DOHH2 (cell line): ENCODE results near the gene GPC5.

Experiments
- H3F3A ChIP-seq: fragments of 200-600 bp; sonication (generic), shearing (Covaris generic); 2 replicates; pipeline ENCODE4 v1.6.0; 2016; ENCODE audit warnings: antibody characterized with exemption, mild to moderate bottlenecking; ENCODE audit not compliant: control insufficient read depth, insufficient read depth
- H3K27ac ChIP-seq: fragments of 200-600 bp; sonication (generic); 2 replicates; pipeline ENCODE4 v1.5.1; 2014; ENCODE audit warnings: low read depth, mild to moderate bottlenecking, low read length, moderate library complexity
- H3K27me3 ChIP-seq: fragments of 200-600 bp; sonication (generic); 2 replicates; pipeline ENCODE4 v1.6.1; 2014; ENCODE audit warnings: mild to moderate bottlenecking, low read length, mixed read lengths; ENCODE audit not compliant: control insufficient read depth
- H3K36me3 ChIP-seq: fragments of 200-600 bp; sonication (generic); 2 replicates; pipeline ENCODE4 v1.6.1; 2014; ENCODE audit warnings: mild to moderate bottlenecking, low read length, moderate library complexity, mixed read lengths; ENCODE audit not compliant: control insufficient read depth
- H3K4me1 ChIP-seq: fragments of 200-600 bp; sonication (generic); 2 replicates; pipeline ENCODE4 v1.6.1; 2014; ENCODE audit warnings: mild to moderate bottlenecking, low read length, mixed read lengths; ENCODE audit not compliant: control insufficient read depth
- H3K4me2 ChIP-seq: fragments of 200-600 bp; sonication (generic); 2 replicates; pipeline ENCODE4 v1.6.0; 2014; ENCODE audit warnings: mild to moderate bottlenecking, low read length, moderate library complexity
- H3K4me3 ChIP-seq: fragments of 200-600 bp; sonication (generic); 2 replicates; pipeline ENCODE4 v1.5.1; 2014; ENCODE audit warnings: mild to moderate bottlenecking, low read length, mixed read lengths
- H3K79me2 ChIP-seq: fragments of 200-600 bp; sonication (generic); 2 replicates; pipeline ENCODE4 v1.6.1; 2014; ENCODE audit warnings: mild to moderate bottlenecking, low read length, mixed read lengths; ENCODE audit not compliant: control insufficient read depth
- H3K9me2 ChIP-seq: fragments of 200-600 bp; sonication (generic); replicated peaks from 2 replicates; pipeline ENCODE4 v1.6.1; 2014; ENCODE audit warnings: mild to moderate bottlenecking, low read length, mixed read lengths; ENCODE audit not compliant: control insufficient read depth
- H3K9me3 ChIP-seq: fragments of 200-600 bp; sonication (generic); 2 replicates; pipeline ENCODE4 v1.6.1; 2014; ENCODE audit warnings: antibody characterized with exemption, low read length, mixed read lengths; ENCODE audit not compliant: control insufficient read depth, insufficient read depth
- H4K20me1 ChIP-seq: fragments of 200-600 bp; sonication (generic); 2 replicates; pipeline ENCODE4 v1.6.0; 2014; ENCODE audit warnings: low read depth, mild to moderate bottlenecking, antibody characterized with exemption, low read length, moderate library complexity; ENCODE audit not compliant: control insufficient read depth, insufficient read depth
- EZH2phosphoT487 ChIP-seq: fragments of 200-600 bp; sonication (generic); IDR thresholded peaks from 2 replicates; pipeline ENCODE4 v1.6.1; 2017; ENCODE audit warnings: borderline replicate concordance, mild to moderate bottlenecking, antibody characterized with exemption, low read length, moderate library complexity, mixed read lengths
- TF ChIP-seq, protein P1 (sequence below): fragments of 200-600 bp; sonication (generic); IDR thresholded peaks from one replicate; pipeline ENCODE4 v1.5.1; 2014; ENCODE audit warnings: antibody characterized with exemption, mild to moderate bottlenecking, low read depth, low read length; ENCODE audit not compliant: poor library complexity, severe bottlenecking

The GPC5 gene

DNA sequence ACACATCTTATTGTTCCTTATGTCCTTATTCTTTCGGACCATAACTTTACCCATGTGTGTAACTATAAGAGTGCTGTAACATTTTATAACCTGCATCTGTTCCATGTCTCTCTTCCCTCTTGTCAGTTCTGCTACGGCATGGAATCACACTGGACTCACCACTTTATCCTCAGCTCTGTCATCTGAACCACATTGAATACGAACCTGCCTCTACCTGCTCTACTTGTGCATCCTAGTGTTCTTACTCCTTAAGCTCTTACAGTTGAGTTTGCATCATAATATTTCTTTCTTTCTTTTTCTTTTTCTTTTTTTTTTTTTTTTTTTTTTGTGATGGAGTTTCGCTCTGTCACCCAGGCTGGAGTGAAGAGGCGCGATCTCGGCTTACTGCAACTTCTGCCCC, 180.9 kb downstream of the GPC5 start:
- H3K4me3 ChIP-seq: no peak overlapping the region
- H3K36me3 ChIP-seq: no peaks in the 10 kb centered on the region
- no peaks in the 10 kb centered on the region for H3K4me1 ChIP-seq
- no peaks in the 10 kb centered on the region for H4K20me1 ChIP-seq
- no peaks in the 10 kb centered on the region for H3K79me2 ChIP-seq
- H3F3A ChIP-seq: no peaks in the 10 kb centered on the region
- H3K27ac ChIP-seq: no peak overlapping the region
- no peaks in the 10 kb centered on the region for H3K9me3 ChIP-seq
- H3K4me2 ChIP-seq: no peak overlapping the region
- TF ChIP-seq EZH2phosphoT487: no peak
- TF ChIP-seq, protein P1, sequence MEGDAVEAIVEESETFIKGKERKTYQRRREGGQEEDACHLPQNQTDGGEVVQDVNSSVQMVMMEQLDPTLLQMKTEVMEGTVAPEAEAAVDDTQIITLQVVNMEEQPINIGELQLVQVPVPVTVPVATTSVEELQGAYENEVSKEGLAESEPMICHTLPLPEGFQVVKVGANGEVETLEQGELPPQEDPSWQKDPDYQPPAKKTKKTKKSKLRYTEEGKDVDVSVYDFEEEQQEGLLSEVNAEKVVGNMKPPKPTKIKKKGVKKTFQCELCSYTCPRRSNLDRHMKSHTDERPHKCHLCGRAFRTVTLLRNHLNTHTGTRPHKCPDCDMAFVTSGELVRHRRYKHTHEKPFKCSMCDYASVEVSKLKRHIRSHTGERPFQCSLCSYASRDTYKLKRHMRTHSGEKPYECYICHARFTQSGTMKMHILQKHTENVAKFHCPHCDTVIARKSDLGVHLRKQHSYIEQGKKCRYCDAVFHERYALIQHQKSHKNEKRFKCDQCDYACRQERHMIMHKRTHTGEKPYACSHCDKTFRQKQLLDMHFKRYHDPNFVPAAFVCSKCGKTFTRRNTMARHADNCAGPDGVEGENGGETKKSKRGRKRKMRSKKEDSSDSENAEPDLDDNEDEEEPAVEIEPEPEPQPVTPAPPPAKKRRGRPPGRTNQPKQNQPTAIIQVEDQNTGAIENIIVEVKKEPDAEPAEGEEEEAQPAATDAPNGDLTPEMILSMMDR: no peak
- no peaks in the 10 kb centered on the region for H3K27me3 ChIP-seq
- H3K9me2 ChIP-seq: no peaks in the 10 kb centered on the region

DNA sequence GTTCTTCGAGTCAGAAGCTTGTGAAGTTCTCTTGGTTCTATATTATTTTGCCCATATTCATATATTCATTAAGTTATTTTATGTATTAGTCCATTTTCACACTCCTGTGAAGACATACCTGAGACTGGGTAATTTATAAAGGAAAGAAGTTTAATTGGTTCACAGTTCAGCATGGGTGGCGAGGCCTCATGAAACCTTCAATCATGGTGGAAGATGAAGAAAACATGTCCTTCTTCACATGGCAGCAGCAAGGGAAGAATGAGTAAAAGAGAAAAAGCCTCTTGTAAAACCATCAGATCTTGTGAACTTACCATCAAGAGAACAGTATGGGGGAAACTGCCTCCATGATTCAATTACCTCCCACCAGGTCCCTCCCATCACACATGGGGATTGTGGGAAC, 182.3 kb downstream of the GPC5 start:
- no peaks in the 10 kb centered on the region for H3K9me2 ChIP-seq
- no peak overlapping the region for H3K4me2 ChIP-seq
- H3K4me3 ChIP-seq: no peak overlapping the region
- no peaks in the 10 kb centered on the region for H3K9me3 ChIP-seq
- H3F3A ChIP-seq: no peaks in the 10 kb centered on the region
- no peaks in the 10 kb centered on the region for H3K27me3 ChIP-seq
- H3K4me1 ChIP-seq: no peaks in the 10 kb centered on the region
- H3K79me2 ChIP-seq: no peaks in the 10 kb centered on the region
- no peaks in the 10 kb centered on the region for H4K20me1 ChIP-seq
- H3K36me3 ChIP-seq: no peaks in the 10 kb centered on the region
- no peak overlapping the region for H3K27ac ChIP-seq
- TF ChIP-seq, protein P1: no peak

DNA sequence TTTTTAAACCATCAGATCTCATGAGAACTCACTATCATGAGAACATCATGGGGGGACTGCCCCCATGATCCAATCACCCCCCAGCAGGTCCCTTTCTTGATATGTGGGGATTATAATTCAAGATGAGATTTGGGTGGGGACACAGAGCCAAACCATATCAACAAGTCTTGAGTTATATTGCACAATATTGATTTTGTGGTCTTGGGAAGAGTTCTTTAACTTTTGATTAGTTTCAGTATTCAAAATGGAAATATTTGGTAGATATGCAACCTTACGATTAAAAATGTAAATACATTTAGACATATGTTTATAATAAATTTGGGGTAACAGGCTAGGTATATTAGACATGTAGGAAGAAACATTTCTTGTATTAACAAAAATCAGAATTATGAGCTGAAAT, 188.2 kb downstream of the GPC5 start:
- H3F3A ChIP-seq: no peaks in the 10 kb centered on the region
- no peak overlapping the region for H3K4me2 ChIP-seq
- H3K27me3 ChIP-seq: peaks cover 5% of the 10 kb centered on the region; the same call in 1 of the 2 replicates
- no peaks in the 10 kb centered on the region for H4K20me1 ChIP-seq
- TF ChIP-seq, protein P1: no peak
- no peak for TF ChIP-seq EZH2phosphoT487
- H3K36me3 ChIP-seq: no peaks in the 10 kb centered on the region
- no peaks in the 10 kb centered on the region for H3K9me3 ChIP-seq
- H3K27ac ChIP-seq: no peak overlapping the region
- H3K4me1 ChIP-seq: no peaks in the 10 kb centered on the region
- no peak overlapping the region for H3K4me3 ChIP-seq
- H3K9me2 ChIP-seq: no peaks in the 10 kb centered on the region; the same call in 1 of the 2 replicates
- no peaks in the 10 kb centered on the region for H3K79me2 ChIP-seq

DNA sequence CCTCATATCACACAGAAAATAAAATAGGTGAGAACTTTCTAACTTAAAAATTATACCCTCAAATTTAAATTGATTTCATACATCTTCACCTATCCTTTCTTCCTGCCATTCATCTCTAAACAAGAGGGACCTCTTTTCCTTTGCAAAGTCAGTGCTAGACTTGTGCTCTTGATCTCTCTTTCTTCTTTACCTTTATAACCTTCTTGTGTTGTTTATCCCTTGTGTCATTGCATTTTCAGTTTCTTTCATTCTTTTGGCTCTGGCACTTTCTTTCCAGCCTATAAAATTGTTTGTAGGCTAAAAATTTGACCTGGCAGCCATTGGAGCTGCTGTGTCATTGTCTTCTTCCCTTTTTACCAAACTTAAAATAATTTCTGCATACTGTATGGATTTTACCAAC, 190.1 kb downstream of the GPC5 start:
- peaks cover 5% of the 10 kb centered on the region; the same call in 1 of the 2 replicates for H3K27me3 ChIP-seq
- H3K4me2 ChIP-seq: no peak overlapping the region

More for the DNA sequence above, 190.1 kb downstream of the GPC5 start:
- TF ChIP-seq, protein P1: no peak
- TF ChIP-seq EZH2phosphoT487: no peak
- no peak overlapping the region for H3K27ac ChIP-seq
- no peak overlapping the region for H3K4me3 ChIP-seq
- H4K20me1 ChIP-seq: no peaks in the 10 kb centered on the region
- no peaks in the 10 kb centered on the region for H3F3A ChIP-seq
- no peaks in the 10 kb centered on the region for H3K36me3 ChIP-seq
- H3K9me2 ChIP-seq: no peaks in the 10 kb centered on the region; the same call in 1 of the 2 replicates
- H3K4me1 ChIP-seq: no peaks in the 10 kb centered on the region
- H3K79me2 ChIP-seq: no peaks in the 10 kb centered on the region
- H3K9me3 ChIP-seq: no peaks in the 10 kb centered on the region
